GM21367 (cell line): Measurements from ENCODE around the gene PPP2R2B.

Experiments
- ATAC-seq: cut with Tn5 transposase; IDR thresholded peaks from one replicate; pipeline ENCODE4 v1.9.1; 2021; ENCODE audit not compliant: unreplicated experiment

PPP2R2B gene

GRCh38 chr5:146878476-146879172 lies at the start of gene PPP2R2B:
TSS of gene PPP2R2B (minus strand) at chr5:146878757.
- ATAC-seq = no peak

DNA sequence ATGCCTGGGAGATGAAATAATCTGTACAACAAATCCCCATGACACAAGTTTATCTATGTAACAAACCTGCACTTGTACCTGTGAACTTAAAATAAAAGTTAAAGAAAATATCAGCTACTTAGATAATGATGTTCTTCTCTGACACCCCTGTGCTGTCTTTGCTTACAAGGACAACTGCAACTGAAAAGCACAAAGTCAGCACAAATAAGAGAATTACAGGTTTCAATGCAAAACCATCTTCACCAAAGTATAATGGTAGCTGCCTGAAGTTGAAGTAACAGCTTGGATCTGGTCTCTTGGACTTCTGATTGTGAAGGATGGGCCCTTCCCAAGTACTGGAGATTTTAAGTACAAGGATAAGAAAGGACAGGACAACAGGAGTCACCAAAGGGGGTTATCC lies 45.6 kb upstream of the PPP2R2B start:
- no peak for ATAC-seq

DNA sequence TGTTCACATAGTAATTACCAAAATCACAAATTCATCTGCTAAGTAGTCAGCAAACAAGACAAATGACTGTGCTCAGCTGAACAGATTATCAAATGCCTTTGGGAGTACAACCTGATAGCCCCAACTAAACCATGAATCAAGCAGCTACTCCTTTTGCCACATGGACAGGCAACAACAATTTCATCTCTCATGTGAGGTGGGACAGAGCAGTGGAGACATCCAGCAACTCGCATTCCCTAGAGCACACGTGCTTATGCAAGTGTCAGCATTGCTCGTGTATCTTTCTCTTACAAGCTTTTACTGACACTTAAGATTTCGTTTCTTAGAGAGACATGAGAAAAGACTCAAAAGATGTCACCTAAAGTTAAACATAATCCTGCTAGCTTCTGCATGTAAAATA lies 42.7 kb upstream of the PPP2R2B start:
- no peak for ATAC-seq

GRCh38 chr5:146920351-146920881 lies 41.9 kb upstream of the PPP2R2B start:
- ATAC-seq = no peak

DNA sequence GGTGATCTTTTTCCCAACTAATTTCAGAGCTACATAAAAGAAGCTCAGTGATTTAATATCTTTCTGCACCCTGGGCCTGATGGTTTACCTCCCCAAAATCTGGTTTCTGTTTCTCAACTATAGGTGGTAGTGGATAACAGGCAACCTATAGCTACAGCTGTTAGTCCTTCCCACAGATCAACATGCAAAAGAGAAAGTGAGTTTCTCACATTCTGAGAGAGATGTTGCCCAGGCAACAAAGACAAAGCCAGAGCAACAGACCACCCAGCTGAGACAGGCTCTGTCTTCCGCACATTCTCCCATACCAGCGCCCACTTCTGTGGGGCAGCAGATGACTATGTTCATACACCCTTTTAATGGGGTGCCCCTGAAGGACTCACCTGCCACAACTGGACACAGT lies 40.7 kb upstream of the PPP2R2B start:
- no peak for ATAC-seq

DNA sequence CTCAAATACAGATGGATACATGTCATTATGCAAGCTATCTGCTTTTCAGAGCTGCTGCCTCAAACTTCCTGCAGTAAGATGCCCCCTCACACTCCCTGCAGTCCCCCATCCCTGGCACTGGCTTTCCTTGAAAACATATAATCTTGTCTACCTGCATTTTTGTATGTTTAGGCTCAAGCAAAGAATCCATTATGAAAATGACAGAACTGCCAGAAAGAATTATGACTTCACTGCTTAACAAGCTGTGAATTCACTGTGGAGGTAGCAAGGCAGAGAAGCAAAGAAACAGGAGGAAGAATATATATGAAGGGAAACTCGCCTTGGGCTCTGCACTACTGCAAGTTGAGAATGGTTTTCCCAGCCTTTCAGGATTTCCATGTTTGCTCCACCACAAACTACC lies 39.4 kb upstream of the PPP2R2B start:
- no peak for ATAC-seq

DNA sequence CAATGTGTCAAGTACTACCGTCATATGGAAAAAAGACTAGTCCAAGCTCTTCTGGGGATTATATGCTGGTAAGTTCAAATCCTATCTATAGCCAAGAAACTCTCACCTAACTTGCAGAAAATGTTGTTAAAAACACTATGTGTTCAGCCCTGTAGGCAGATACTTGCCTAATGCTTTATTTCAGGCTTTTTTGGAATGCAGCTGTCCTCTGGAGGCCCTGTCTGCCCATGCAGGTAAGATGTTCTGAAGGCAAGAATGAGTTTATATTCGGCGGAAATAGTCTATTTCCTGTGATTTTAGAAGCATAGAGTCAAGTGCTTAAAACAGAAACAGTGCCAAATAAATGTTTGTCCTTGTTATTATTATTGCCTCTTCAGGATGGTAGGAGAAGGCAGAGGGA lies 34.3 kb upstream of the PPP2R2B start:
- no peak for ATAC-seq

DNA sequence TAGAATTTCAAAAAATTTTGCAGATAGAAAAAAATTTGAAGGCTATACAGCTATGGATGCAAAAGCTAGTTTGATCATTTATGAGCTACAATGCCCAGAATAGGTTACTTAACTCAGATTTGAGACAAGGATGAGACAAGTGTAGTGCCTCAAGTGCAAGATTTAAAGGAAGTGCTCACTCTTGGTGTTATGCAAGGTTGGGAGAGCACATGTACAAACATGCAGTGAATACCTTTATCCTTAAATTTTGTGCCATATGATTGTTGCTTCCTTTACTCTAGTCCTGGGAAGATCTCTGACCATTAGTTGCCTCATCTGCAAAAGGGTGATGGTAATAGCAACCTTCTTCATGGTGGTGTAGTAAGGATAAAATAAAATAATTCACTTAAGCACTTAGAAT lies 31.7 kb upstream of the PPP2R2B start:
- no peak for ATAC-seq

DNA sequence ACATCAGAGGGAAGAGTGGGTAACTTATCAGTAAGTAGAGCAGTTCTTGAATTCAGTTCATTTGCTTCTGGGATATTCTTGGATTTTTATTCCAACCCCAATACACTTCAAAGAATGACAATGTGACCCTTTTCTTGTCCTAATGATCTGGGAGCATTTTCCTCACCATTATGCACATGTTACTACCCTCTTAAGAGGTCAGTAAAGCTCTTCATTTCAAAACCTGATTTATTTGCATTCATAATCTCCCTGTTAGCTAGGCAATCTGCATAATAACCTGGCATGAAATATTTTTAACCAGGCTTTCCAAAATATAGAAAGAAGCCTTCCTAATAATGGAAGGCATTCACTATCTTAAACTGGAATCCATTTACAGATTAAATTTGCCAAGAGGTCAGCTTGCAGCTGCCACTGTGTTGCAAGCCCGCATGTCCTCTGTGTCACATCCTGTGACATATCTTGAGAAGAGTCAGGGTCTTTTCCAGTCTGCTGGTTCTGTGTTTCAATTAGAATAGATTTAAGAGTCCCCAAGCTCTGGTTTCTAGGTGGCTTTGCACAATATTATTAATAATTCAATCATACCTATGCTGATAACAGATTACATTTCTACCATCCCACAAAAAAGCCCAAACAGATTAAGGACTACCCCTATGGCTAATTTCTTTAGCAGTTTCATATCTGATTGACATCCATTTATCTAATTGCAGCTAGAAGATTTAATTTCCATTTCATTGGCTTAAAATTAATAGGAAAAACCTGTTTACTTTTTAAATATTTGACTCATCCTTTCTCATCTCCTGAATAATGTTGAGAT lies 30.9 kb upstream of the PPP2R2B start:
- no peak for ATAC-seq

GRCh38 chr5:146906803-146907202 lies 28.2 kb upstream of the PPP2R2B start:
- no peak for ATAC-seq

GRCh38 chr5:146904890-146905289 lies 26.3 kb upstream of the PPP2R2B start:
- ATAC-seq = no peak

- ATAC-seq = no peak
Observed at GRCh38 chr5:146903789-146904188, 25.2 kb upstream of the PPP2R2B start.

GRCh38 chr5:146902471-146902870 lies 23.9 kb upstream of the PPP2R2B start:
- ATAC-seq = no peak

DNA sequence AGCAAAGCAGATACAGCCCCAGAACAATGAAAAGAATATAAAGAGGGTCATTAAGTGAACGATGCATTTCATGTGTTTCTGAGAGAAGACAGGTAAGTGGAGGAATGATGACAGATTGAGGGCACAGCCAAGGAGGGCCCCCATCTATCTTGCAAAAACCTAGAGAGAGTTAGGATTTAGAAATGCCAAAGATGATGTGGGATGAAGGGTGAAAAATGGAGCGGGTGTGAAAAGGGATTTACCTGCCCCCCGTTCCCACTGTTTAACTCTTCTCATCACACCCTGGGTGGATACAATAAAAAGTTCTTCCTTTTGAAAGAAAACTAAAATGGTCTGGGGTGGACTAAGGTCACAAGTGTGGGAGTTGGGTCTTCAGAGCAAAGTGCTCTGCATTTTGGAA lies 18.5 kb upstream of the PPP2R2B start:
- ATAC-seq = no peak

GRCh38 chr5:146894753-146895521 lies 16.4 kb upstream of the PPP2R2B start:
- no peak for ATAC-seq

DNA sequence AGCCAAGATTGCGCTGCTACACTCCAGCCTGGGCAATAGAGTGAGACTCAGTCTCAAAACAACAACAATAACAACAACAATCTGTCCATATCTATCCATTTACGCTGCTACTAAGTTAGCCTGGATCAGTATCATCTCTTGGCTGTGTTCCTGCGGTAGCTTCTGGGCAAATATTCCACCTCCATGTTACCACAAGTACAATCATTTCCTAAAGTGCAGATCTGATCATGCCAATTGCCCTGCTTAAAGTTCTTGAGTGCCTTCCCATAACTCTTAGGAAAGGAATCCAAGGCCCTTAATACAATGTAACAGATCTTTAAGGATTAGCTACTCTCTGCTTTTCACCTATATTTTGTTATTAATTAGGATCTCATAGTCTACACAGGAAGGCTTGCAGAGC lies 15.4 kb upstream of the PPP2R2B start:
- no peak for ATAC-seq

DNA sequence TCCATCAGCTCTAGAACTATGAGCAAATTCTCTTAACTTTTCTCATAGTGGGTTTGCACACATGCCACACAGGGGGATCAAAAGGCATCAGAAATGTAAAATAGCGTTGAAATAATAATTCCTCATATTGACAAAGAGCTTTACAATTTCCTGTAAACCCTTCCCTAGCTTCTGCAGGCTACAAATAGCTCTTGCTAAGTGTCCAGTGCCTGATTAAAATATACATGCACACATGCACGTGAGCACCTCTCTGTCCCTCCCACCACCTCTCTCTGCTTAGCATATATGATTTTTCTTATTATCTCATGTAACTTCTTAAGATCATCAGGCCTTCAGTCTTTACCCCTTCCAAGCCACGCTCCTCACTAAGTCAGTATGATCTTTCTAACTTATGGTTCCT lies 13.7 kb upstream of the PPP2R2B start:
- no peak for ATAC-seq

- ATAC-seq = no peak
Observed at GRCh38 chr5:146891511-146891910, 13.0 kb upstream of the PPP2R2B start.

- no peak for ATAC-seq
Observed at GRCh38 chr5:146890731-146891440, 12.3 kb upstream of the PPP2R2B start.

- no peak for ATAC-seq
Observed at GRCh38 chr5:146890066-146890465, 11.5 kb upstream of the PPP2R2B start.

GRCh38 chr5:146889169-146889568 lies 10.6 kb upstream of the PPP2R2B start:
- ATAC-seq = no peak
